Measurements from ENCODE around the gene ZNF311.
"Not testable (repeated sequence)": the region's sequence is repeated elsewhere in the genome, so short reads cannot be mapped to it uniquely, and the experiment has no call there.

The ZNF311 gene

DNA sequence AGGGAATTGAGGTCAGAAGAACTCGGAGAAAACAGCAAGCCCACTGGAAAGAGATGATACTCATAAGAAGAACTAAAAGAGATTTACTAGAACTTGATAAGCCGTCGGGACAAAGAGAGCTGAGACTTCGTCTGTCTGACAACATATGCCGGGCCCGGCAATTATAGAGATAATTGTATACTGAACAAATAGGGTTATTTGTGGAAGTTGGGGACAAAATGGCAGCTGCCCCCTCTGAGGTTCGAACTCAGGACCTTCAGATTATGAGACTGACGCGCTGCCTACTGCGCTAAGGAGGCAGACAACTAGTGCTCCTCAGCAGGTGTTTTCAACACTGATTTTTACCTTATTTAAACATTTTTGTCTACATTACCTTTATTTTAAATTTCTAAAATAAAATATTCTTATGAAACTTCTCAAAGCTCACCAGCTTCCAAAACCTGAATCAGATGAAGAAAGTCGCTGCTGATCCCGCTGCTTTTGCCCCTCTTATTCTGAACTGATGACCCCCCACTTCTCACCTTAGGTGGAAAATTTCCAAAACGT lies 52.0 kb downstream of the ZNF311 start:
- peak; percentile 84 for DNase-seq

DNA sequence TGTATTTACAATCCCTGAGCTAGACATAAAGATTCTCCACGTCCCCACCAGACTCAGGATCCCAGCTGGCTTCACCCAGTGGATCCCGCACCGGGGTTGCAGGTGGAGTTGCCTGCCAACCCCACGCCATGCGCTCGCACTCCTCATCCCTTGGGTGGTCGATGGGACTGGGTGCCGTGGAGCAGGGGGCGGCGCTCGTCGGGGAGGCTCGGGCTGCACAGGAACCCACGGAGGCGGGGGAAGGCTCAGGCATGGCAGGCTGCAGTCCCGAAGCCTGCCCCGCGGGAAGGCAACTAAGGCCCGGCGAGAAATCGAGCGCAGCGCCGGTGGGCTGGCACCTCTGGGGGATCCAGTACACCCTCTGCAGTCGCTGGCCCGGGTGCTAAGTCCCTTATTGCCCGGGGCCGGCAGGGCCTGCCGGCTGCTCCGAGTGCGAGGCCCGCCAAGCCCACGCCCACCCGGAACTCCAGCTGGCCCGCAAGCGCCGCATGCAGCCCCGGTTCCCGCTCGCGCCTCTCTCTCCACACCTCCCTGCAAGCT lies 55.4 kb downstream of the ZNF311 start:
- DNase-seq, result not testable (repeated sequence)

DNA sequence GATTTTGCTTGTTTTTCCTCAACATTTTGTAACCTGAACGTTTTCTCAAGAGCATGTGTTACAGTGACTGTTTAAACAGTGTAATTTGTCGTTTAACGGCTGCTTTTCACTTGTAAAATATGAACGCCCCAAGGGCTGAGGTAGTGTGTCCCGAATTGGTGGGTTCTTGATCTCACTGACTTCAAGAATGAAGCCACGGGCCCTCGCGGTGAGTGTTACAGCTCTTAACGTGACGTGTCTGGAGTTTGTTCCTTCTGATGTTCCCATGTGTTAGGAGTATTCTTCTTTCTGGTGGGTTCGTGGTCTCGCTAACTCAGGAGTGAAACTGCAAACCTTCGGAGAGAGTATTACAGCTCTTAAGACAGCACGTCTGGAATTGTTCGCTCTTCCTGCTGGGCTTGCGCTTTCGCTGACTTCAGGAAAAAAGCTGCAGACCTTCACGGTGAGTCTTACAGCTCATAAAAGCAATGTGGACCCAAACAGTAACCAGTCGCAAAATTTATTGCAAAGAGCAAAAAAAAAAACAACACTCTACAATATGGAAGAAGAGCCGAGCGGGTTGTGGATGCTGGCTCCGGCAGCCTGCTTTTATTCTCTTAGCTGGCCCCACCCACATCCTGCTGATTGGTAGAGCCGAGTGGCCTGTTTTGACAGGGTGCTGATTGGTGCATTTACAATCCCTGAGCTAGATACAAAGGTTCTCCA lies 56.2 kb downstream of the ZNF311 start:
- DNase-seq, result no peak

DNA sequence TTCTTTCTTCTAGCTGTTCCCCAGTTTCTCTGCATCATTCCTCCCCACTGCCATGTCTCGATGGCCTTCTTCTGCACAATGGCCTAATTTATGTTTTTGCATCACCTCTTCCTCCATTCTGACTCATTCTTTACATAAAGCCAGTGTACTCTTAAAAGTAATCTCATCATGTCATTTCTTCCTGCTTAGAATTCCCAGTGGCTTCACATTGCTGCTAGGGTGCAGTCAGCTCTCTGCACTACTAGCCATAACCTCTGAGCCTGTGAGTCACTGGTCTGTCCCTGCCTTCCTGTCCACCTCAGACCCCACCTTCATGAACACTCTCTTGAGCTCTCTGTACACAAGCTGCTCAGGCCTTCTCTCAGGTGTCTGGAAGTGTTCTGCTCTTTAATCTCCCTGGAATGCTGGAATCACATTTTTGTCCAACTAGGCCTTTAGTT lies 57.3 kb downstream of the ZNF311 start:
- no peak for DNase-seq

DNA sequence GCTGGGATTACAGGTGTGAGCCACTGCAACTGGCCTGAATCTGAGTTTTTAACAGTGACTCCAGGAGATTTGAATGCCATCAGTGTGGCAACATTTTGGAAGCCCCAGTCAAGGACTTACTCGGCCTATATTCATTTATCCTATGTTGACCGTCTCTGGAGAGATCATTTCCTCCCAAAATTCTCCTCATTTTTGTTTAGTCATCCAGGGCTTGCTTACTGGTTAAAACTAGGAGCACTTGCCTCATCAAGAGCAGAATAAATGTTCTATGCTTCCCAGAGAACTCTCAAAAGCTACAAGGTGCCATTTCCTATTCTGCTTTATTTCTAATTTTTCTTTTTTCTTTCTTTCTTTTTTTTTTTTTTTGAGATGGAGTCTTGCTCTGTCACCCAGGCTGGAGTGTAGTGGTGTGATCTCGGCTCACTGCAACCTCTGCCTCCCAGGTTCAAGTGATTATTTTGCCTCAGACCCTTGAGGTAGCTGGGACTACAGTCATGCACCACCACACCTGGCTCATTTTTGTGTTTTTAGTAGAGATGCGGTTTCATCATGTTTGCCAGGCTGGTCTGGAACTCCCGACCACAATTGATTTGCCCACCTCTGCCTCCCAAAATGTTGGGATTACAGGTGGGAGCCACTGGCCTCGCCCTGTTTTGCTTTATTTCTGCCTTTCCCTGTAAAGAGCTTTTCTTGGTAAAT lies 57.9 kb downstream of the ZNF311 start:
- no peak for DNase-seq

DNA sequence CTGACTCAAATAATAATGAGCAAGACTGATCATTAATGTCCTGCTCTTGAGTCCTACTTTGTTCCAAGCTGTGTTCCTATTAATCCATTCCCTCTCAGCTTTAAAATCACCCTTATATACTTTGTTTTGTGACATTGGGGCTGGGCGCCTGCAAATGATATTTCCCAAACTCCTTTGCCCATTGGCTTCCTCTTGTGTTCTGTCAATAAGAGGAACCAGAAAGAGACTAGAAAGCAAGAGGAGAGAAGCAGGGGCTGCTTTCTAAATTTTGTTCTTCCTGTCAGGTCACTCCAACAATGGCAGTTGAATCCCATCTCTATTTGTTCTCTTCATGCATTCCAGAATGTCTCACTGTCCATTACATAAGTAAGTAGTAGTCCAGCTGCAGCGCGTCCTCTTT lies 59.8 kb downstream of the ZNF311 start:
- no peak for DNase-seq
